HepG2 (cell line): ENCODE results near the gene MBLAC1. TPM values are rescaled to one million over a fixed set of nuclear protein-coding genes. Genes with fewer than 3 reads are reported as not detected.

ENCODE experiments used
- AFF4 ChIP-seq: sonication (generic); formaldehyde crosslinking; IDR thresholded peaks from 2 replicates; pipeline ENCODE4 v1.4.0; 2020; ENCODE audit warnings: missing genetic modification reagents
- ATM ChIP-seq: fragments of 450-650 bp; IDR thresholded peaks from 2 replicates; pipeline ENCODE4 v1.7.1; 2017; ENCODE audit warnings: mild to moderate bottlenecking, borderline replicate concordance
- BORCS8-MEF2B ChIP-seq: sonication (generic); formaldehyde crosslinking; IDR thresholded peaks from 2 replicates; pipeline ENCODE4 v1.8.0; 2022; ENCODE audit warnings: mild to moderate bottlenecking, missing genetic modification reagents
- BRD4 ChIP-seq: sonication (generic); formaldehyde crosslinking; IDR thresholded peaks from 2 replicates; pipeline ENCODE4 v1.4.0; 2020; ENCODE audit warnings: missing genetic modification reagents
- CHD4 ChIP-seq: fragments of 200-600 bp; sonication (generic); IDR thresholded peaks from 2 replicates; pipeline ENCODE4 v1.7.0; 2017; ENCODE audit warnings: mild to moderate bottlenecking, low read length, borderline replicate concordance
- ETS1 ChIP-seq: sonication (generic); formaldehyde crosslinking; IDR thresholded peaks from 2 replicates; pipeline ENCODE4 v1.4.0; 2020; ENCODE audit warnings: missing genetic modification reagents
- GLMP ChIP-seq: sonication (generic); formaldehyde crosslinking; IDR thresholded peaks from 2 replicates; pipeline ENCODE4 v1.9.0; 2021; ENCODE audit warnings: missing genetic modification reagents, mild to moderate bottlenecking, borderline replicate concordance
- IRF2 ChIP-seq: IDR thresholded peaks from 2 replicates; pipeline ENCODE4 v1.6.1; 2018; ENCODE audit warnings: missing genetic modification reagents, missing compliant biosample characterization
- MIXL1 ChIP-seq: IDR thresholded peaks from 2 replicates; pipeline ENCODE4 v1.6.1; 2016
- MTERF4 ChIP-seq: sonication (generic); formaldehyde crosslinking; IDR thresholded peaks from 2 replicates; pipeline ENCODE4 v1.8.0; 2023; ENCODE audit warnings: mild to moderate bottlenecking, missing genetic modification reagents
- MXI1 ChIP-seq: IDR thresholded peaks from 3 replicates; pipeline ENCODE4 v1.6.1; 2012; ENCODE audit warnings: low read depth, low read length, inconsistent platforms, borderline replicate concordance
- ONECUT2 ChIP-seq: sonication (generic); formaldehyde crosslinking; IDR thresholded peaks from 2 replicates; pipeline ENCODE4 v1.4.0; 2020; ENCODE audit warnings: missing genetic modification reagents
- RBM39 ChIP-seq: fragments of 200-400 bp; formaldehyde crosslinking; IDR thresholded peaks from one replicate; pipeline ENCODE4 v1.6.1; 2018; ENCODE audit warnings: antibody characterized with exemption, mild to moderate bottlenecking, low read depth, low read length; ENCODE audit not compliant: poor library complexity, severe bottlenecking
- RFX5 ChIP-seq: IDR thresholded peaks from 2 replicates; pipeline ENCODE4 v1.6.1; 2011; ENCODE audit warnings: low read depth, low read length, improper control_type of control experiment
- ZBTB49 ChIP-seq: sonication (generic); formaldehyde crosslinking; IDR thresholded peaks from 2 replicates; pipeline ENCODE4 v1.4.0; 2020; ENCODE audit warnings: missing genetic modification reagents, borderline replicate concordance
- ZBTB7B ChIP-seq: sonication (generic); formaldehyde crosslinking; IDR thresholded peaks from 2 replicates; pipeline ENCODE4 v1.4.0; 2020; ENCODE audit warnings: missing genetic modification reagents
- ZNF160 ChIP-seq: sonication (generic); formaldehyde crosslinking; IDR thresholded peaks from 2 replicates; pipeline ENCODE4 v1.8.0; 2022; ENCODE audit warnings: mild to moderate bottlenecking, inconsistent platforms, missing genetic modification reagents
- ZNF460 ChIP-seq: sonication (generic); formaldehyde crosslinking; IDR thresholded peaks from 2 replicates; pipeline ENCODE4 v1.5.1; 2020; ENCODE audit warnings: missing genetic modification reagents, mild to moderate bottlenecking, borderline replicate concordance
- ZNF496 ChIP-seq: sonication (generic); formaldehyde crosslinking; IDR thresholded peaks from 2 replicates; pipeline ENCODE4 v1.8.1; 2023; ENCODE audit warnings: mild to moderate bottlenecking, moderate library complexity, missing genetic modification reagents; ENCODE audit not compliant: insufficient replicate concordance
- ZNF670 ChIP-seq: sonication (generic); formaldehyde crosslinking; IDR thresholded peaks from 2 replicates; pipeline ENCODE4 v1.8.0; 2022; ENCODE audit warnings: mild to moderate bottlenecking, missing genetic modification reagents, borderline replicate concordance
- ZNF713 ChIP-seq: sonication (generic); formaldehyde crosslinking; IDR thresholded peaks from 2 replicates; pipeline ENCODE4 v1.4.0; 2020; ENCODE audit warnings: mild to moderate bottlenecking, missing genetic modification reagents
- ZNF777 ChIP-seq: sonication (generic); formaldehyde crosslinking; IDR thresholded peaks from 2 replicates; pipeline ENCODE4 v1.4.0; 2020; ENCODE audit warnings: missing genetic modification reagents
- ZSCAN20 ChIP-seq: sonication (generic); formaldehyde crosslinking; IDR thresholded peaks from 2 replicates; pipeline ENCODE4 v1.4.0; 2020; ENCODE audit warnings: missing genetic modification reagents, mild to moderate bottlenecking, borderline replicate concordance
- polyA plus RNA-seq, 8 experiments: library from polyadenylated mRNA; depleted of rRNA in 3 of 8; stranded (reverse) in 7 of 8; unstranded in 1 of 8; fragments of >200 nt; fragmentation: Illumina TruSeq in 4 of 8; extraction: Trizol in 4 of 8; gene quantifications; 2 replicates each; pipeline versions ENCODE4 v1.2.1 to v1.2.3, GENCODE V29; 2011 to 2016; ENCODE audit warnings: low read depth in 4 of 8, missing spikeins in 1 of 8, mixed read lengths in 1 of 8; ENCODE audit not compliant: insufficient read depth in 1 of 8
- total RNA-seq, 5 experiments: library from RNA; depleted of rRNA; stranded (reverse); fragments of >200 nt; fragmentation: Illumina TruSeq; extraction: Trizol; gene quantifications; 2 replicates each; pipeline ENCODE4 v1.2.3, GENCODE V29; 2016; ENCODE audit warnings: low read depth in 1 of 5

Gene MBLAC1
- total and polyA plus RNA-seq, 2 of the 13 experiments (the other 11 are each of a cell fraction or from before 2014, with no cell fraction given) = 0.79 to 2.1 TPM

- TF ChIP-seq MIXL1 (CRISPR knock-in tag) = no peak
- no peak for TF ChIP-seq RBM39
- TF ChIP-seq BRD4 = no peak
- TF ChIP-seq ETS1 (CRISPR knock-in tag) = no peak
- TF ChIP-seq AFF4 (CRISPR knock-in tag) = no peak
- no peak for TF ChIP-seq MTERF4 (CRISPR knock-in tag)
- no peak for TF ChIP-seq ZNF713 (CRISPR knock-in tag)
- TF ChIP-seq ONECUT2 (CRISPR knock-in tag) = peak; percentile 73
- TF ChIP-seq ZNF460 = no peak; the same call in 1 of the 2 replicates
- no peak for TF ChIP-seq CHD4
- TF ChIP-seq GLMP (CRISPR knock-in tag) = no peak
- TF ChIP-seq ZNF160 (CRISPR knock-in tag) = no peak
- no peak for TF ChIP-seq ZNF670 (CRISPR knock-in tag)
- TF ChIP-seq ZBTB7B = no peak
- peak; percentile 55; the same call in 1 of the 2 replicates for TF ChIP-seq IRF2 (CRISPR knock-in tag)
- no peak for TF ChIP-seq ZNF496 (CRISPR knock-in tag)
- no peak for TF ChIP-seq BORCS8-MEF2B (CRISPR knock-in tag)
- no peak for TF ChIP-seq ZNF777 (CRISPR knock-in tag)
- no peak for TF ChIP-seq RFX5
- TF ChIP-seq MXI1 = peak; percentile 53; the same call in 1 of the 3 replicates
- TF ChIP-seq ZSCAN20 (CRISPR knock-in tag) = no peak
- no peak for TF ChIP-seq ATM
- TF ChIP-seq ZBTB49 (CRISPR knock-in tag) = no peak
Measured at GRCh38 chr7:100122067-100122466, 4.7 kb upstream of the MBLAC1 start (continued).
